Motor neuron (in vitro differentiated cells): ENCODE measurements around the gene DOC2A. TPM values are rescaled to one million over a fixed set of nuclear protein-coding genes. Genes with fewer than 3 reads are reported as not detected.

Experiments
- ATAC-seq, 8 experiments: fragments of 200-7000 bp; cut with Tn5 transposase; replicated peaks in 6 of 8; 2 replicates each; pipeline ENCODE4 v1.8.0; 2021; ENCODE audit warnings: mild to moderate bottlenecking in 8 of 8, moderate library complexity in 8 of 8
- H3K27ac ChIP-seq, 2 donors: fragments of 250-450 bp; sonication (Bioruptor Pico); 2 replicates each; pipeline ENCODE4 v1.9.0; 2021; ENCODE audit warnings: antibody characterized with exemption in 2 of 2, mild to moderate bottlenecking in 2 of 2, moderate library complexity in 1 of 2
- H3K4me1 ChIP-seq, 2 donors: fragments of 250-450 bp; sonication (Bioruptor Pico); replicated peaks in 1 of 2; 2 replicates each; pipeline ENCODE4 v1.6.1; 2021; ENCODE audit warnings: antibody characterized with exemption in 2 of 2, mild to moderate bottlenecking in 2 of 2, moderate library complexity in 1 of 2
- H3K4me3 ChIP-seq, 5 donors: fragments of 250-450 bp; sonication (Bioruptor Pico); 2 replicates each; pipeline ENCODE4 v1.9.0; 2021; ENCODE audit warnings: antibody characterized with exemption in 5 of 5, mild to moderate bottlenecking in 5 of 5, moderate library complexity in 4 of 5
- WGBS, 10 experiments: fragments of 450-650 bp; shearing (Covaris generic); methylation state at CpG; one replicate each; pipeline ENCODE4 v1.0.0; 2022; 5-methylcytosine and 5-hydroxymethylcytosine counted together
- in situ Hi-C, 9 experiments: fragments of 400-800 bp; cut with MboI; loops; one replicate each; pipeline ENCODE4 v1.15.0; 2021; ENCODE audit warnings: low sequenced_read_pairs in 9 of 9, low pct_unique_long_range_greater_than_20kb in 2 of 9; ENCODE audit not compliant: unreplicated experiment in 9 of 9
- total RNA-seq, 8 experiments: library from RNA; unstranded; fragments of 300-600 nt; gene quantifications; 2 replicates each; pipeline versions ENCODE4 v1.2.3 to v1.2.4, GENCODE V29; 2022

The DOC2A gene
- total RNA-seq, 8 experiments from 2014 or later: 0.31 to 8.1 (median 4.0) TPM

GRCh38 chr16:29990883-29991570, 19.8 kb downstream of the DOC2A start:
- in situ Hi-C loops: no loop called here
- Histone ChIP-seq H3K4me1 (peaks cover 5 to 8% of the 10 kb centered on the region in 2 donors), H3K27ac (no peak overlapping the region), H3K4me3 (no peak overlapping the region)
- no peak for ATAC-seq
- 87 to 100% (median 95%) methylated on average over 2 to 4 of the region's 35 CpGs; no CpG with 5 or more reads in 7 of the 10 experiments for WGBS, 10 experiments

- WGBS, 10 experiments: 90 to 100% (median 100%) methylated on average over 1 to 2 of the region's 2 CpGs; no CpG with 5 or more reads in 2 of the 10 experiments
- Histone ChIP-seq H3K4me3 (no peak overlapping the region), H3K4me1 (peaks cover 5 to 8% of the 10 kb centered on the region in 2 donors), H3K27ac (no peak overlapping the region)
- no peak for ATAC-seq
- in situ Hi-C loops: no loop called here
Observed at GRCh38 chr16:29990034-29990433, 20.8 kb downstream of the DOC2A start.

DNA sequence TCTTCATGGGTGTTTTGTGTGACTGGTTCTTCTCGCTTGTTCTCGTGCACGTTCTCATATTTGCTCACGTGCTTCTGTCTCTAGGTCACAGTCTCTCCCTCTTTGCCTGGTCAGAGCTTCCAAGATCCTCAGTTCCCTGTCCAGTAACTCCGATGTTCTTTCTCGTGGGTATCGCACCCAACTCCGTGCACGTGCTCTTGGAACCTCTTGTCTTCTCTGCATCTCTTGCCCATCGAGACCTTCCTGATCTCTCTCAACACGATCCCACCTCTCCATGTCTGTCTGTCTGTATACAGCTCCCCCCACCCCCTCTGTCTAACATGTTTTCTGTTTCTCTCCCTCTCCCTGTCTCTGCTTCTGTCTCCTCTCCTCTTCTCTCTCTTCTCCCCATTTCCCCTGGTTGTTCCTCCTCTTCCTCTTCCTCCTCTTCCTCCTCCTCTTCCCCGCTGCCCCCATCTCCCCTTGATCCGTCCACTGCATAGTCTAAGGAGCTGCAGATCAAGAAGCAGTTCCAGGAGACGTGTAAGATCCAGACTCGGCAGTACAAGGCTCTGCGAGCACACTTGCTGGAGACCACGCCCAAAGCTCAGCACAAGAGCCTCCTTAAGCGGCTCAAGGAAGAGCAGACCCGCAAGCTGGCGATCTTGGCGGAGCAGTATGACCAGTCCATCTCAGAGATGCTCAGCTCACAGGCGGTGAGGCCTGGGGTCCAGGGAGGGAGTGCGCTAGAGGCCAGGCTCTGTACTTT, 21.5 kb downstream of the DOC2A start:
- WGBS, 10 experiments: 69 to 100% (median 90%) methylated on average over 2 to 21 of the region's 23 CpGs; no CpG with 5 or more reads in 1 of the 10 experiments
- Histone ChIP-seq H3K4me3 (no peak overlapping the region), H3K4me1 (peaks cover 1% of the 10 kb centered on the region in 2 donors), H3K27ac (no peak overlapping the region)
- in situ Hi-C loops: no loop called here
- ATAC-seq: no peak

DNA sequence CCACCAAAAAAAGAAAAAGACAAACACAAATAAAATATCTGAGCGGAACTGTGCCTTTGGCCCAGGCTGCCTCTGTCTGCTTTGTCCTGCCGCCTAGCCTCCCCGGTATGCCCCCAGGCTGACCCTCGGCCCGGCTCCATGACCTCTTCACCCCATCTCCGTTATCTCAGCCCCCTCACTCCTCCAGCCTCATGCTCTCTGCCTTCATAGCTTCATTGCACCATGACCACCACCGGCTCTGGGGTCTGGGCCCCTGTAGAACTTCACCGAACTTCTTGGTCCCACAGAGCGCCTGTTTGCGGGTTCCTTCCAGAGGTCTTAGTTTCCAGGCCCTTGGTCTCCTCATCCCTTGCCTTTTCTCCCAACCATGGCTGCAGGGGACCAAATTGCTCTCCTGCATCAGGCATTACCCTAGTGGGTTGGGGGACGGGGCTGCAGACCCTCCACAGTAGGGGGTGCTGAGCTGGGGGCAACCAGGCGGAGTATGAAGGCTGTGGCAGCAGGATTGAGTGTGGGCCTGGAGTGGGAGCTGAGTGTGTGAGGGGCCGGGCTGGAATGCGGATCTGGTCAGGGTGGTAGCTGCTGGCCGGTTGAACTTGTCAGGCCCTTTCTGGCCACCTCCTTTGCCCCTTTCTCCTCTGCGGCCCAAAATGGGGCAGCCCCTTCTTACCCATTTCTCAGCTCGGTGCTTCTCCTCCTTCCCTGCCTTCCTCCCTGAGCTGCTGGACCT, 22.3 kb downstream of the DOC2A start:
- Histone ChIP-seq H3K4me3 (no peak overlapping the region), H3K4me1 (no peaks in the 10 kb centered on the region), H3K27ac (no peak overlapping the region)
- ATAC-seq: no peak
- in situ Hi-C loops: no loop called here
- 79 to 100% (median 86%) methylated on average over 1 to 7 of the region's 17 CpGs; no CpG with 5 or more reads in 5 of the 10 experiments for WGBS, 10 experiments

GRCh38 chr16:29987371-29988085, 23.3 kb downstream of the DOC2A start:
- in situ Hi-C loops: no loop called here
- Histone ChIP-seq H3K4me3 (no peak overlapping the region), H3K27ac (no peak overlapping the region), H3K4me1 (no peaks in the 10 kb centered on the region)
- no peak for ATAC-seq
- WGBS, 10 experiments: 100% methylated on average over 1 to 5 of the region's 35 CpGs; no CpG with 5 or more reads in 8 of the 10 experiments

DNA sequence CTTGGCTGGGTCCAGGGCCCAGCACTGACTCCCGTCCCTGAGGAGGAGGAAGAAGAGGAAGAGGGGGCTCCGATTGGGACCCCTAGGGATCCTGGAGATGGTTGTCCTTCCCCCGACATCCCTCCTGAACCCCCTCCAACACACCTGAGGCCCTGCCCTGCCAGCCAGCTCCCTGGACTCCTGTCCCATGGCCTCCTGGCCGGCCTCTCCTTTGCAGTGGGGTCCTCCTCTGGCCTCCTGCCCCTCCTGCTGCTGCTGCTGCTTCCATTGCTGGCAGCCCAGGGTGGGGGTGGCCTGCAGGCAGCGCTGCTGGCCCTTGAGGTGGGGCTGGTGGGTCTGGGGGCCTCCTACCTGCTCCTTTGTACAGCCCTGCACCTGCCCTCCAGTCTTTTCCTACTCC, 23.9 kb downstream of the DOC2A start:
- no peak overlapping the region for H3K4me3 ChIP-seq
- no peak for ATAC-seq
- no peaks in the 10 kb centered on the region for H3K4me1 ChIP-seq
- H3K27ac ChIP-seq: no peak overlapping the region
- in situ Hi-C loops: no loop called here
- 89 to 100% methylated on average over 1 to 3 of the region's 5 CpGs; no CpG with 5 or more reads in 8 of the 10 experiments for WGBS, 10 experiments

GRCh38 chr16:29986231-29986630, 24.6 kb downstream of the DOC2A start:
- ATAC-seq: no peak
- WGBS, 10 experiments: 87 to 100% (median 99%) methylated on average over 3 to 6 of the region's 20 CpGs; no CpG with 5 or more reads in 6 of the 10 experiments
- H3K4me1 ChIP-seq: no peaks in the 10 kb centered on the region
- H3K27ac ChIP-seq: no peak overlapping the region
- in situ Hi-C loops: no loop called here
- no peak overlapping the region for H3K4me3 ChIP-seq

DNA sequence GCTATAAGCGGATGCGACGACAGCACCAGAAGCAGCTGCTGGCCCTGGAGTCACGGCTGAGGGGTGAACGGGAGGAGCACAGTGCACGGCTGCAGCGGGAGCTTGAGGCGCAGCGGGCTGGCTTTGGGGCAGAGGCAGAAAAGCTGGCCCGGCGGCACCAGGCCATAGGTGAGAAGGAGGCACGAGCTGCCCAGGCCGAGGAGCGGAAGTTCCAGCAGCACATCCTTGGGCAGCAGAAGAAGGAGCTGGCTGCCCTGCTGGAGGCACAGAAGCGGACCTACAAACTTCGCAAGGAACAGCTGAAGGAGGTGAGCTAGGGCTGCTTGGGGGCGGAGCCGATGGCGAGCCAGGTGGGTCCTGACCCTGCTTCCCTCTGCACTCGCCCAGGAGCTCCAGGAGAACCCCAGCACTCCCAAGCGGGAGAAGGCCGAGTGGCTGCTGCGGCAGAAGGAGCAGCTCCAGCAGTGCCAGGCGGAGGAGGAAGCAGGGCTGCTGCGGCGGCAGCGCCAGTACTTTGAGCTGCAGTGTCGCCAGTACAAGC, 25.5 kb downstream of the DOC2A start:
- Histone ChIP-seq H3K4me3 (no peak overlapping the region), H3K27ac (no peak overlapping the region), H3K4me1 (no peaks in the 10 kb centered on the region)
- WGBS, 10 experiments: 80 to 100% (median 99%) methylated on average over 1 to 9 of the region's 28 CpGs; no CpG with 5 or more reads in 3 of the 10 experiments
- in situ Hi-C loops: no loop called here
- no peak for ATAC-seq

GRCh38 chr16:29984764-29985147, 26.1 kb downstream of the DOC2A start:
- ATAC-seq: no peak
- H3K4me3 ChIP-seq: no peak overlapping the region
- no peaks in the 10 kb centered on the region for H3K4me1 ChIP-seq
- in situ Hi-C loops: no loop called here
- 76 to 100% (median 87%) methylated on average over 1 to 4 of the region's 5 CpGs; no CpG with 5 or more reads in 1 of the 10 experiments for WGBS, 10 experiments
- H3K27ac ChIP-seq: no peak overlapping the region

GRCh38 chr16:29984137-29984763, 26.6 kb downstream of the DOC2A start:
- Histone ChIP-seq H3K4me1 (no peaks in the 10 kb centered on the region), H3K4me3 (no peak overlapping the region), H3K27ac (no peak overlapping the region)
- 42 to 100% (median 100%) methylated on average over 1 to 3 of the region's 6 CpGs; no CpG with 5 or more reads in 4 of the 10 experiments for WGBS, 10 experiments
- in situ Hi-C loops: no loop called here
- no peak for ATAC-seq

DNA sequence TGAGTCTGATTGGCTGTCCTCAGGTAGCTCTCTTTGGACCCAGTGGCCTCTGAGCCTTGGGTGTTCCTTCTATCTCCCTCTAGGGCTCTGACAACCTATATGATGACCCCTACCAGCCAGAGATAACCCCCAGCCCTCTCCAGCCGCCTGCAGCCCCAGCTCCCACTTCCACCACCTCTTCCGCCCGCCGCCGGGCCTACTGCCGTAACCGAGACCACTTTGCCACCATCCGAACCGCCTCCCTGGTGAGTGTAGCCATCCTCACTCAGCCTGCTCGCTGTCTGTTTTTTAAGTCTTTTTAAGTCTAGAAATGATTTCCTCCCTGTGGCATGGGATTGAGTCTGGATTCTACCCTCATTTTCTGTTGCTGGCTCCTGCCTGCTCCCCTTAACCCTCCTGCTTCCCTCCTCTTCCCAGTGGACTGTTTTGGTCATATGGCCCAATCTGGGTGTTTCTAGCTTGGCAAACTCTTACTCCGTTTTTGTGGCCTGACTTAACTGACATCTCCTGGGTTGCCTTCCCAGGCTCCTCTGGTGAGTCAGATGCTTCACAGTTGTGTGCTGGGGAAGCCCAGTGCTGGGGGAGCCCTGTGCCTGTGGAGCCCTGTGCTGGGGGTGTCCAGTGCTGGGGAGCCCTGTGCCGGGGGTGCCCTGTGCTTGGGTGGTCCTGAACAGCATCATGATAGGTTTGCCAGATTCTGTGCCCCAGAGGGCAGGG, 27.2 kb downstream of the DOC2A start:
- no peaks in the 10 kb centered on the region for H3K4me1 ChIP-seq
- WGBS, 10 experiments: 40 to 100% (median 90%) methylated on average over 1 to 12 of the region's 12 CpGs; no CpG with 5 or more reads in 5 of the 10 experiments
- no peak overlapping the region for H3K27ac ChIP-seq
- in situ Hi-C loops: no loop called here
- ATAC-seq: no peak
- no peak overlapping the region for H3K4me3 ChIP-seq
